ENCODE data around the gene NUAK1. TPM values are rescaled to one million over a fixed set of nuclear protein-coding genes. Genes with fewer than 3 reads are reported as not detected.
"Not testable (repeated sequence)": the region's sequence is repeated elsewhere in the genome, so short reads cannot be mapped to it uniquely, and the experiment has no call there.

NUAK1 gene
- total RNA-seq, 1 donor from 2014 or later, result 33.6 TPM

DNA sequence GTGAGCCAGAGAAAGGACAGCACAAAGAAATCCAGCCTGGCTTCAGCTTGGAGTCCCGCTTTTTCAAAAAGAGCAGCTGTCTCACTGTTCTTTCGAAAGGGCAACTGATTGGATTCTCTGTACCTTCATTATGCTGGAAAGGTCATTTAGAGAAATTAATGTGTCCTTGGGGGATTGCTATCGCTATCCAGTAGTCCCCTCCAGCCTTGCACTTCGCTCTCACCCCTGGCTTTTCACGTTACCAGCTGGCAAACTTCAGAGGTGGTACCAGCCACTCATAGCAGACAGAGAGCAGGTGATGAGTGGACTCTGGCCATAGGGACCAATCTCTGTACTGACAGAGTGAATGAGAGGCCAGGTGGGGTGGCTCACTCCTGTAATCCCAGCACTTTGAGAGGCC, 11.8 kb upstream of the NUAK1 start:
- DNase-seq, result no peak
- ATAC-seq (ENCODE audit: poor library complexity), result no peak
- intact Hi-C loops (cut with DNase I), result no loop called here

DNA sequence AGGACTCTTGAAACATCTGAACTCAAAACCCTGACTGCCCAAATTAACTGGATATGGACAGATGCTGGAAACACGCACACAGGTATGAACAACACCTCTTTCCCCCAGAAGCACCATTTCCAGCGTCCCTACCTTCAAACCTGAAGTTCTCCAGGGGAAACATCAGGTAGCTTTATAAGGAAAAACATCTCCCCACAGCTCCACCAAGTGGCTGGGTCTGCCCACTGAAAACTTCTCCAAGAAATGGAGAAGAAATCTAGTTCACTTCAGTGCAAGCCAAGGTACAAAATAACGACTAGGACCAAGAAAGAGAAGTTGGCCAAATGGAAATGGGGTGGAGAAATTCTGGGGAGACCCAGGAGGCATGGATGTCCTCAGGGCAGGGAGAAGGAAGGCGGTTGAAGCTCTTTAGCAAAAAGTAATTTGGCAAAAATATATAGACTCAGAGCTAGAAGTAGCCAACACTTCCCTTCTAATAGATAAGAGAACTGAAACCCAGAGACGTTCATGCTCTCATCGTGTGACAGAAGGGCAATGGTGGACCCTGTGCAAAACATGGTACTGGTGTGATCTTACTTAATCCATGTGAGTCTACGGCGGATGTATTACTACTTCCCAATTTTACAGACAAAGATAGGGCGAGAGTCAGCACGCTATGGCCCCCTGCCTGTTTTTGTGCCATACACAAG, 10.5 kb upstream of the NUAK1 start:
- intact Hi-C loops (cut with DNase I), result no loop called here
- DNase-seq (no peak), ATAC-seq (ENCODE audit: poor library complexity) (peak; percentile 19)

DNA sequence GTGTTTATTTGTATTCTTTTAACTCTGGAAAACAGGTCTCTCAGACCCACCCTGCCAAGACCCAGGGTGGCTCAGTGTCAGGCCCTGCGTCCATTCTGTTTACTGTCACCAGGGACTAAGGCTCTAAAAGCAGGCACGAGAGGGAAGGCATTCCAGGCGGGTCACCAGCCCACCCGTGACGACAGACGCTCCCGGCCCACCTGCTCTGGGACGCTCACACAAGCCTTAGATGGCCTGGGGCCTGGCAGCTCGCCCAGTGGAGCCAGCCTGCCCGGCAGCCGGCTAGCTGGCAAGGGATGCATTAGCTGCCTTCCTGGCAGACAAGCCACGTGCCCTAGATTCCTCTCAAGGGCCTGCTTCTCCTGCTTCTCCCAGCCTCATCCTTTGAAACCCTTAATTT, 9.2 kb upstream of the NUAK1 start:
- intact Hi-C loops (cut with DNase I), result no loop called here
- DNase-seq, result peak; percentile 91
- ATAC-seq (ENCODE audit: poor library complexity), result peak; percentile 92

DNA sequence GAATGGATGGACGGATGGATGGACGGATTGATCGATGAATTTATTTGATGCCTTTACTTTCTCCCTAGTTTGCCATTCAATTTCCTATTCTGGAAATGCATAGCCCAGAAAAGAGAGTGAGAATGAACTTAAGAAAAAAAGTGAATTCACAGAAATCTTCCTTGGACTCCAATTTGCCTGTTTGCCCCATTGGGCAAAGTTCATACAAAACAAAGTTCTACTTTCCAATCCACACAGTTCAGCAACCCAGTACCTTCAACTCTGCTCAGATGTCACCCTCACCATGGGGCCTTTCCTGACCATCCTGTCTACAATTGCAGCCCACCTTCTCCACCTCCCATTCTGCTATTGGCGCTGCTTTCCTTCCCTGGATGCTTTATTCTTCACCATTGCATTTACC, 8.2 kb upstream of the NUAK1 start:
- intact Hi-C loops (cut with DNase I), result no loop called here
- no peak for ATAC-seq (ENCODE audit: poor library complexity)
- DNase-seq, result no peak

DNA sequence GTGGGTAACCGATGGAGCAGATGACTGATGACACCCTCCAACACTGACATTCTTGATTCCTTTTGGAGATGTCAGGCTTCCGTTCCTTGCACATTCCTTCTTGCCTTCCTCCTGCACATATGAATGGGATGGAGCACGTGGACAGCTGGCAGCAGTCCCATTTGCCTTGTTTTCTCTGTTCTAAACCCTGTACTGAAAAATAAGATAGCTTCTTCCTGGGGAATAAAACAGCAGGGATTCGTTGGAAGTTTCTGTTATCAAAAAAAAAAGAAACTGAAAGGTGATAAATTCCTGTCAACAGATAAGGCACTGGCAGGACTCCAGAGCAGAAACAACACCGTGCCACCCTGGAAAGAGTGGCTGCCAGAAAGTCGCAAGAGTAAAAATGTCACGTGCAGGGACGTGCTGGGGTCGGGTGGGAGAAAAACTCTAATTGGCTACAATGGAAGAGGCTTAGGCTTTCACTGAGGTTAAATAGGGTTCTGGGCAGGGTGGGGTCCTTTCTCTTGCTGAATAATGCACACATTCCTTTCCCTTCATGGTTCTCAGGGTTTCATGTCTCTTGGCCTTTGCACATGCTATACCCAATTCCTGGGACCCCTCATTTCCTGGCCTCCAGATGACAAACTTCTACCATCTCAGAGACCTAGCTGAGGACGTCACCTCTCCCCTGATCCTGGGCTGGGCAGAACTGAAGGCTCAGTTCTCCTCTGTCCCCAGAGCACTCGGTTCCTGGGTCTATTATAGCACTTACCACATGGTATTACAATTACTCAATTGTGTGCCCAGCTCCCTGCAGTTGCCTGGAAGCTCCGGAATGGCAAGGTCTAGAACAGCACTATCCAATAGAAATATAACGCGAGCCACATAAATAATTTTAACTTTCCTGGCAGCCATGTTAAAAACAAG, 7.0 kb upstream of the NUAK1 start:
- peak; percentile 55 for ATAC-seq (ENCODE audit: poor library complexity)
- DNase-seq, result peak; percentile 55
- intact Hi-C loops (cut with DNase I), result no loop called here

DNA sequence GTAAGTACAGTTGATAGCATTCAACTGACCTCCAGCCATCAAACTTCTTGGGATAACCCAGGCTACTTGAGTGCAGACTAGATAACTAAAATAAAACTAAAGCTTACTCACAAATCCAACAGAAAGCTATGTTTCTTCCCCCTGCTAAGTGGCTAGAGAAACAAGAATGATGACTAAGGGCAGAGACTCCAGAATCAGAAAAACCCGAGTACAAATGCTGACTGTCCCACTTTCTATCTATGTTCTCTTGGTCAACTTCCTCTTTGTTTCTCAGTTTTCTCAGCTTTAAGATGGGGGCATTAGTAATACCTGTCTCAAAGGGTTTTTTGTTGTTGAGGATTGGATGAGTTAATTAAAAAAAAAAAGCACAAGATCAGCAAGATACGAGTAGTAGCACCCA, 6.1 kb upstream of the NUAK1 start:
- DNase-seq (no peak), ATAC-seq (ENCODE audit: poor library complexity) (no peak)
- intact Hi-C loops (cut with DNase I), result no loop called here

DNA sequence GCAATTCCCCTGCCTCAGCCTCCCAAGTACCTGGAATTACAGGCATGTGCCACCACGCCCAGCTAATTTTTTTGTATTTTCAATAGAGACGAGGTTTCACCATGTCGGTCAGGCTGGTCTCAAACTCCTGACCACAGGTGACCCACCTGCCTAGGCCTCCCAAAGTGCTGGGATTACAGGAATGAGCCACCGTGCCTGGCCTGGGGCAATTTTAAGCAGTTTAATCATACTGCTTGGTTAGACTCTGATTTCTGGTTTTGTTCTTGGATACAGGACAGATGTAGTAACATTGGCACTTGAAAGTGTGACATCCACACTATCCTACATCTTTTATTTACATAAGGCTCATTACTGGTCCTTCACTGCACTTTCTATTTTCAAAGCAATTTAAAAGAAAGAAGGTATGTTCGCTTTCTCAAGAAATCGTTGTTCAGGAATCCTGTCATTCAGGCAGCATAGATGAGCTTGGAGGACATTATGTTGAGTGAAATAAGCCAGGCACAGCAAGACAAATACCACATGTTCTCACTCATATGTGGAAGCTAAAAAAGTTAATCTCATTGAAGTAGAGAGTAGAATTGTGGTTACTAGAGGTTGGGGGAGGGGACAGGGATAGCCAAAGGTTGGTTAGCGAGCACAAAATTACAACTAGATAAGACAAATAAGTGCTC, 4.0 kb upstream of the NUAK1 start:
- intact Hi-C loops (cut with DNase I), result no loop called here
- ATAC-seq (ENCODE audit: poor library complexity), result no peak

DNA sequence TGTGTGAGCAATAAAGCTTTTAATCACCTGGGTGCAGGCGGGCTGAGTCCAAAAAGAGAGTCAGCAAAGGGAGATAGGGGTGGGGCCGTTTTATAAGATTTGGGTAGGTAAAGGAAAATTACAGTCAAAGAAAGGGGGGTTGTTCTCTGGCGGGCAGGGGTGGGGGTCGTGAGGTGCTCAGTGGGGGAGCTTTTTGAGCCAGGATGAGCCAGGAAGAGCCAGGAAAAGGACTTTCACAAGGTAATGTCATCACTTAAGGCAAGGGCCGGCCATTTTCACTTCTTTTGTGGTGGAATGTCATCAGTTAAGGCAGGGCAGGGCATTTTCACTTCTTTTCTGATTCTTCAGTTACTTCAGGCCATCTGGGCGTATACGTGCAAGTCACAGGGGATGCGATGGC, 3.2 kb upstream of the NUAK1 start:
- intact Hi-C loops (cut with DNase I), result not testable (repeated sequence)

More for the DNA sequence above, 4.0 kb upstream of the NUAK1 start:
- no peak for DNase-seq

DNA sequence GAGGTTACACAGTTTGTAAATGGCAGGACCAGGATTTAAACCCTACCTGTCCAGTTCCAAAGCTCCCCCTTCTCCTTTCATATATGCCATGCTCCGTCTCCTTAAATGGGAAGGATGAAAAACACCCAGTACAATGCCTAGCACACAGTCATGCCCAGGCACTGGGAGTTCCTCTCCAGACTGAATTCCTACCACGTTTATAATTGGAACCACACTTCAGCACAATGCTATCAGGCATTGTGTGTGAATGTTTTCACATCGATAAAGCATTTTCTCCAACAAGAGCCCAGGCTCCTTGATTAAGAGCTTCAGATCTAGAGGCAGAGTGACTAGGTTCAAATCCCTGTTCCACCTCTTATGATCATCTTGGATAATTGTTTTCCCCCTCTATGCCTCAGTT, 2.7 kb upstream of the NUAK1 start:
- no peak for DNase-seq
- ATAC-seq (ENCODE audit: poor library complexity), result peak; percentile 24
- intact Hi-C loops (cut with DNase I), result no loop called here

More for the DNA sequence above, 3.2 kb upstream of the NUAK1 start:
- not testable (repeated sequence) for ATAC-seq (ENCODE audit: poor library complexity); DNase-seq

DNA sequence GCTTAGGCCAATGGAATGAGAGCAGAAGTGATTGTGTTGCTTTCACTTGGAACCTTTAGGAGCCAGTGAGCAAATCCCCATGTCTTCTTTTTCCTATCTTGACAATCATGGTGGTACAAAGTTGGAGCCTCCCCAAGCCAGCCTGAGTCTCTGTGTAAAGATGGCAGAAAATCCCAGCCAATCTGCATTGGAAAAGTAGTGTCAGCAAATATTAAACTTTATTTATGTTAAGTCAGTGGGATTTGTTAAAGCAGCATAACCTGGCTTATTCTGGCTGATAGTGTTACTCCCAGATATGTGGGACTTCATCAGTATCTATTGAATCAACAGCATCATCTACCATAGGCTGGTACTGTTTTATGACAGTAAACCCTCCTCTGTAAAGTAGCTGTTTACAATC, 2.2 kb upstream of the NUAK1 start:
- ATAC-seq (ENCODE audit: poor library complexity), result no peak
- no peak for DNase-seq
- intact Hi-C loops (cut with DNase I), result no loop called here

DNA sequence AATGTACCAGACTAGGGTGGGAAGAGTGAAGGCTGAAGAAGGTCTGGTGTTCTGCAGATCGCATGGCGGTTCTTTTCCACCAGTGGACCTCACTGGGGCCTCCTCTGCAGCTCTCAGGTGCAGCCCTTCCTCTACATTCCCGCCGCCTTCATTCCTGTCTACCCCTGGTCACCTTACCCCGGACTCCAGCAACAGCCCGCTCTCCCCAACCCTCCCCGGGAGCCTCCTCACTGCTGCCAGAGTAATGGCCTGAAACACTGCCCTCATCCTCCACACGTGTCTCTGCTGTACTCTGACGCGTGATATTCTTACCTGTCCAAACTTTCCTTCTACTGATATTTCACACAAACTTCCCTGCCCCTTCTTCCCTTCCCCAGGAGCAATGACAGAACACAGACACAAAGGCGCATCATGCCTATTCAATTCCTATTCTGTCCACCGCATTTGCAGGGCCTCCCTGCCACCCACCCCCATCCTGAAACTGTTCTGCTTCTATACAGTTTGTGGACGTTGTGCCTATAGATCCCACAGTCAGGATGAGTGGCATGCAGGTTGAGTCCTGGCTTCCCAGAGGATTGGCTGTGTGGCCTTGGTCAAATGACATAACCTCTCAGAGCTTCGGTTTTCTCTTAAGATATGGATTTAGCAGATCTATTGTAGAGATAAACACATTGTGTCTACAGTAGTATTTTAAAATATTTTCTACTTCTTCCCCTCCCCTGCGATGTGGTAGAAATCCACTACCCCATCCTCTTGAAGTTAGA, 1.7 kb upstream of the NUAK1 start:
- intact Hi-C loops (cut with DNase I), result no loop called here
- no peak for DNase-seq
- ATAC-seq (ENCODE audit: poor library complexity), result peak; percentile 14

DNA sequence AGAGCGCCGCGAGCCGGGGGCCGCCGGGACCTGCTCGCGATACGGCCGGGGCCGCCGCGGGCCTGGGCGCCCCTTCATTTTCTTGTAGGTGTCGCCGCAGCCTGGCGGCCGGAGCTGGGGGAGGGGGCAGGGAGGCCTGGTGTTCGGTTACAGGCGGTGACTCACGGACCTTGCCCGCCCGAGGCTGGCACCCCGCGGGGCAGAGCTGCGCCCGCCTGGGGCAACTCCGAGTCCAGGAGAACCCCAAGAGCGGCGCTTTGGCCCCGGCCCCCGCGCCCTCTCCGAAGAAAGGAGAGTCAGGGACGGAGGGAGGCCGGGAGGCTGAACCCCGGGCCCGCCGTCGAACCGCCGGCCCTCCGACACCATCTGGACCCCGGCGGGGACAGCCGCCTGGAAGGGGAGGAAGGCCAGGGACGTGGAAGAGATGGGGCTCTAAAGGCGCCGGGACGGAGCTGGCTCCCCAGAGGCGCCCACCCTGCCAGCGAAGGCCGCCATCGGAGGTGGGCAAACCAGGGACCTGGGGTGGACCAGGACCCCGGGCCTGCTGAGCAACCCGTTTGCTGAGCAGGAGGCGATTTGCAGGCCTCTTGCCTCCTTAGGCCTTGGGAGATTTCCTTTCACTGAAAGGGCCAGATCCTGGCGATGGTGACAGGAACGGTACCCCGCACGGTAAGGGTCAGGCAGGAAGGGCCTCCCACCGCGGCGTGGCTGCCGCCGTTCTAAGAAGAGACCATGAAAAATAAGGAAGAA, 843 bp upstream of the NUAK1 start:
- ATAC-seq (ENCODE audit: poor library complexity) (peak; percentile 61), DNase-seq (peak; percentile 85)
- intact Hi-C loops (cut with DNase I), result loop anchor here (5.0 to 10.0 kb wide), 4 partner anchors 37 to 717 kb away; no protein-coding TSS in a partner anchor

DNA sequence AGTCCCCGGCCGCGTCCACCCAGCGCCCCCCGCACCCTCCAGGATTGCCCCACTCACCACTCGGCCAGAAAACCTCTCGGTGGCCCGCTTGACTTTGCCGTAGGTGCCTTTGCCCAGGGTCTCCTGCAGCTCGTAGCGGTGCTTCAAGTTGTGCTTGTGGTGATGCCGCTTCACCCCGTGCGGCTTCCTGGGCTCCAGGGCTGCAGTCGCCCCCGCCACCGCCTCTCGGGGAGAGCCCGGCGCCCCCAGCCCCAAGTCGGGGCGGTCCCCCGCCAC, 459 bp downstream of the NUAK1 start:
- intact Hi-C loops (cut with DNase I), result loop anchor here (5.0 to 10.0 kb wide), 4 partner anchors 36 to 716 kb away; no protein-coding TSS in a partner anchor
- ATAC-seq (ENCODE audit: poor library complexity), result peak; percentile 1
- no peak for DNase-seq

DNA sequence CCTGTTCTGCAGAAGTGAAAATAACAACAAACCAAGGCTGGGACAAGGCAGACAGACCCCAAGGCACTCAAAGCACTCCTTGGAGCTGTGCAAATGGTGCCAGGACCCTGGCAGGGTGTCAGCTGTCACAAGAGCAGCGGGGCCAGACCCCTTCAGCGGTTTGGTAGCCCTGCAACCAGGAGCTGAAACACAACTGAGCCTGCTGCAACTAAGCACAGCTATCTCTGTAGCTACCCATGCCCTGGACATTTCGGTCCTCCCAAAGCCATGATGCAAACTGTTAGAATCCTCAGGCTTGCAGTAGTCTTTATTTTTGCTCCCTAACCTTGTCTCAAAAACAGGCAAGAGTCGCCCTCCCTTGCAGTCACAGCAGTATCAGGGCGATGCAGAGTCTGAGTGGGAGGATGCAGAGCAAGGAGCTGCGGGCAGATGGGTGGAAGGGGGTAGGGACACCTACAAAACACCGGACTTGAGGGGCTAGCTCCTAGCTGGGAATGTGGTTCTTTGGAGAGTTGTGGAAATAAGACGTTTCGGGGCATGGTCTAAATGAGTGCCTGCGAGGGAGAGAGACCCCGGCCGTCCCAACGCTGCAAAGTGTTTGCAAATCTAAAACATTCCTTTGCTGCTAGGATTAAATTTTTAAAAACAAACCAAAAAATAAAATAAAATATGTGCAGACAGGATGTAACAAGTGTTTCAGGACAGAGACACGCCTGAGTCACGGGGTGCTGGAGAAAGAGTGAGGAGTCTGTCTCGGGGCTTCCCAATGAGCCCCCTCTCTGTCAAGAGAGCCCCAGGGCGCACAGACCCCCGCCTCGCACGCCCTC, 1.0 kb downstream of the NUAK1 start:
- DNase-seq, result no peak
- intact Hi-C loops (cut with DNase I), result loop anchor here (5.0 to 10.0 kb wide), 4 partner anchors 35 to 715 kb away; no protein-coding TSS in a partner anchor
- ATAC-seq (ENCODE audit: poor library complexity), result no peak

DNA sequence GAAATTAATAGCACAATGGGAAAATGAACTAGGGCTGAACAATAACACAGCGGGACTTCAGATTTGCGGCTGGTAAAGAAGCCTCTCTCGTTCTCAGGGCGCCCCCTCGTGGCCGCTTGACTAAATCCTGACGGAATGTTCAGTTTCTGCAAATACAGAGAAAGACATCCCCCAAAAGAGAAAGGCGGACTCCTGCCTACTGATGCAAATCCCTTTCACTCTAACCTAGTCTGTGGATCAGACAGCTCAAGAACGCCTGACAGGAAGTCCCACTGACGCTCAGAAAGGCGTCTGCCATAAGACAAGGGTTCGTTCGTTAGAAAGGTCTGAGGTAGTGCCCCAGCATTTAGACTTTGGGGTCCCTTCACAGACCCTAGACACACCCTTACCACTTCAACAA, 2.5 kb downstream of the NUAK1 start:
- DNase-seq (peak; percentile 94), ATAC-seq (ENCODE audit: poor library complexity) (peak; percentile 24)
- intact Hi-C loops (cut with DNase I), result loop anchor here (5.0 to 10.0 kb wide), 4 partner anchors 34 to 714 kb away; no protein-coding TSS in a partner anchor

DNA sequence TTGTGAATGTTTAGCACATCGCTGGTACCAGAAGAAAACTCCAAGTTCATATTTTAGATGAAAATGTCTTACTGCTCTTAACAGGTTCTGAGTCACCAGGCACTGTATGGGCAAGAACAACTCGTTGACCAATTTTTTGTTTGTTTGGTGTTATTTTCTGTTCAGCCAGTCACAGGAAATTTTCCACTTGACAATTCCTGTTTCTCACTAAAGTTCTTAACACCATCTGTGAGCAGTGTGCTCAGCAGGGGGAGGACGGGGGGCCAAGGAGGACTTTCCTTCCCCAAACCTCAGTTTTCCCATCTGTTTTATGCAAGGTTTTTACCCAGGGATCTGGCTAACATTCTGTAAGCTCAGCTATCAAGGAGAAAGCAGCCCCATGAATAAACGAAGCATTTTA, 3.0 kb downstream of the NUAK1 start:
- DNase-seq (no peak), ATAC-seq (ENCODE audit: poor library complexity) (no peak)
- intact Hi-C loops (cut with DNase I), result loop anchor here (5.0 to 10.0 kb wide), 4 partner anchors 33 to 713 kb away; no protein-coding TSS in a partner anchor

DNA sequence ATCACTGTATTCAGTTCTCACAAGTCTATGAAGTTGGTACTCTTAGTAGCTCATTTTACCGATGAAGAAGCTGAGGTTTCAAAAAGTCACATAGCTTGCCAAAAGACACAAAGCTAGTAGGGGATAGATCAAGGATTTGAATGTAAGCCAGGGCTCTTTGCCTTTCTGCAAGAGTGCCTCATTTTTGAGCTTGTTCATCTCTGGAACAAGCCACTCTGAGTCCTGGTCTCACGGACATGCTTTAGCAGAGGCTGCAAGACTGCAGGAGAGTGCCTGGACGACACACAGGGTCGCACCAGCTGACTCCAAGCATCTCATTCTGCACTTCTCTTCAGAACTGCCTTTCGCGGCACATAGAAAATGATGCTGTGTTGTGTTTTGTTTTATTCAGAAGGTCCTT, 3.7 kb downstream of the NUAK1 start:
- no peak for ATAC-seq (ENCODE audit: poor library complexity)
- intact Hi-C loops (cut with DNase I), result loop anchor here (5.0 to 10.0 kb wide), 4 partner anchors 33 to 713 kb away; no protein-coding TSS in a partner anchor
- no peak for DNase-seq
